ENCODE measurements around the gene ACOX3.

ACOX3 gene

GRCh38 chr4:8384397-8385060, 56.0 kb downstream of the ACOX3 start:
- Histone ChIP-seq H3K4me3 (ENCODE audit: low read depth in 1 of 5, low read length in 5 of 5) (no peak overlapping the region), H3K4me1 (ENCODE audit: control insufficient read depth in 5 of 5, insufficient read depth in 5 of 5, low read length in 5 of 5) (peaks cover 0 to 4% (median 0%) of the 10 kb centered on the region in 5 donors), H3K9me3 (ENCODE audit: control insufficient read depth in 5 of 5, low read length in 5 of 5) (no peaks in the 10 kb centered on the region), H3K9ac (ENCODE audit: low read length in 5 of 5) (no peak overlapping the region), H3K27ac (ENCODE audit: low read depth, low read length) (no peak overlapping the region), H3K36me3 (ENCODE audit: control insufficient read depth in 5 of 5, insufficient read depth in 5 of 5, low read length in 5 of 5) (peaks cover 0 to 86% (median 55%) of the 10 kb centered on the region in 5 donors), H3K27me3 (ENCODE audit: control insufficient read depth in 5 of 5, insufficient read depth in 4 of 5, low read length in 5 of 5) (no peaks in the 10 kb centered on the region)

GRCh38 chr4:8383451-8384160, 56.9 kb downstream of the ACOX3 start:
- Histone ChIP-seq H3K27ac (ENCODE audit: low read depth, low read length) (no peak overlapping the region), H3K9me3 (ENCODE audit: control insufficient read depth in 5 of 5, low read length in 5 of 5) (no peaks in the 10 kb centered on the region), H3K9ac (ENCODE audit: low read length in 5 of 5) (no peak overlapping the region), H3K36me3 (ENCODE audit: control insufficient read depth in 5 of 5, insufficient read depth in 5 of 5, low read length in 5 of 5) (peaks cover 0 to 86% (median 48%) of the 10 kb centered on the region in 5 donors), H3K4me1 (ENCODE audit: control insufficient read depth in 5 of 5, insufficient read depth in 5 of 5, low read length in 5 of 5) (peaks cover 0 to 4% (median 0%) of the 10 kb centered on the region in 5 donors), H3K27me3 (ENCODE audit: control insufficient read depth in 5 of 5, insufficient read depth in 4 of 5, low read length in 5 of 5) (no peaks in the 10 kb centered on the region), H3K4me3 (ENCODE audit: low read depth in 1 of 5, low read length in 5 of 5) (no peak overlapping the region)

GRCh38 chr4:8383016-8383415, 57.5 kb downstream of the ACOX3 start:
- no peaks in the 10 kb centered on the region for H3K9me3 ChIP-seq (ENCODE audit: control insufficient read depth in 5 of 5, low read length in 5 of 5)
- no peak overlapping the region for H3K9ac ChIP-seq (ENCODE audit: low read length in 5 of 5)
- H3K36me3 ChIP-seq (ENCODE audit: control insufficient read depth in 5 of 5, insufficient read depth in 5 of 5, low read length in 5 of 5), result peaks cover 0 to 83% (median 42%) of the 10 kb centered on the region in 5 donors
- peaks cover 0 to 4% (median 0%) of the 10 kb centered on the region in 5 donors for H3K4me1 ChIP-seq (ENCODE audit: control insufficient read depth in 5 of 5, insufficient read depth in 5 of 5, low read length in 5 of 5)
- no peaks in the 10 kb centered on the region for H3K27me3 ChIP-seq (ENCODE audit: control insufficient read depth in 5 of 5, insufficient read depth in 4 of 5, low read length in 5 of 5)
- H3K4me3 ChIP-seq (ENCODE audit: low read depth in 1 of 5, low read length in 5 of 5), result no peak overlapping the region
- H3K27ac ChIP-seq (ENCODE audit: low read depth, low read length), result no peak overlapping the region

GRCh38 chr4:8381814-8382581, 58.5 kb downstream of the ACOX3 start:
- H3K27ac ChIP-seq (ENCODE audit: low read depth, low read length), result no peak overlapping the region

GRCh38 chr4:8380511-8381415, 59.8 kb downstream of the ACOX3 start:
- Histone ChIP-seq H3K9ac (ENCODE audit: low read length in 5 of 5) (no peak overlapping the region), H3K4me3 (ENCODE audit: low read depth in 1 of 5, low read length in 5 of 5) (no peak overlapping the region), H3K4me1 (ENCODE audit: control insufficient read depth in 5 of 5, insufficient read depth in 5 of 5, low read length in 5 of 5) (peaks cover 0 to 4% (median 0%) of the 10 kb centered on the region in 5 donors), H3K27me3 (ENCODE audit: control insufficient read depth in 5 of 5, insufficient read depth in 4 of 5, low read length in 5 of 5) (no peaks in the 10 kb centered on the region), H3K36me3 (ENCODE audit: control insufficient read depth in 5 of 5, insufficient read depth in 5 of 5, low read length in 5 of 5) (peaks cover 0 to 75% (median 32%) of the 10 kb centered on the region in 5 donors), H3K9me3 (ENCODE audit: control insufficient read depth in 5 of 5, low read length in 5 of 5) (no peaks in the 10 kb centered on the region), H3K27ac (ENCODE audit: low read depth, low read length) (no peak overlapping the region)

More at GRCh38 chr4:8381814-8382581, 58.5 kb downstream of the ACOX3 start:
- H3K36me3 ChIP-seq (ENCODE audit: control insufficient read depth in 5 of 5, insufficient read depth in 5 of 5, low read length in 5 of 5), result peaks cover 0 to 82% (median 40%) of the 10 kb centered on the region in 5 donors
- H3K9me3 ChIP-seq (ENCODE audit: control insufficient read depth in 5 of 5, low read length in 5 of 5), result no peaks in the 10 kb centered on the region
- H3K9ac ChIP-seq (ENCODE audit: low read length in 5 of 5), result no peak overlapping the region
- H3K27me3 ChIP-seq (ENCODE audit: control insufficient read depth in 5 of 5, insufficient read depth in 4 of 5, low read length in 5 of 5), result no peaks in the 10 kb centered on the region
- H3K4me3 ChIP-seq (ENCODE audit: low read depth in 1 of 5, low read length in 5 of 5), result no peak overlapping the region
- peaks cover 0 to 4% (median 0%) of the 10 kb centered on the region in 5 donors for H3K4me1 ChIP-seq (ENCODE audit: control insufficient read depth in 5 of 5, insufficient read depth in 5 of 5, low read length in 5 of 5)

- Histone ChIP-seq H3K27ac (ENCODE audit: low read depth, low read length) (no peak overlapping the region), H3K4me1 (ENCODE audit: control insufficient read depth in 5 of 5, insufficient read depth in 5 of 5, low read length in 5 of 5) (peaks cover 0 to 4% (median 0%) of the 10 kb centered on the region in 5 donors), H3K27me3 (ENCODE audit: control insufficient read depth in 5 of 5, insufficient read depth in 4 of 5, low read length in 5 of 5) (no peaks in the 10 kb centered on the region), H3K36me3 (ENCODE audit: control insufficient read depth in 5 of 5, insufficient read depth in 5 of 5, low read length in 5 of 5) (peaks cover 0 to 72% (median 32%) of the 10 kb centered on the region in 5 donors), H3K9me3 (ENCODE audit: control insufficient read depth in 5 of 5, low read length in 5 of 5) (no peaks in the 10 kb centered on the region), H3K9ac (ENCODE audit: low read length in 5 of 5) (no peak overlapping the region), H3K4me3 (ENCODE audit: low read depth in 1 of 5, low read length in 5 of 5) (no peak overlapping the region)
Observed at GRCh38 chr4:8379771-8380170, 60.8 kb downstream of the ACOX3 start.

GRCh38 chr4:8379281-8379680, 61.2 kb downstream of the ACOX3 start:
- H3K9ac ChIP-seq (ENCODE audit: low read length in 5 of 5), result no peak overlapping the region
- peaks cover 0 to 4% (median 0%) of the 10 kb centered on the region in 5 donors for H3K4me1 ChIP-seq (ENCODE audit: control insufficient read depth in 5 of 5, insufficient read depth in 5 of 5, low read length in 5 of 5)
- no peak overlapping the region for H3K27ac ChIP-seq (ENCODE audit: low read depth, low read length)
- H3K4me3 ChIP-seq (ENCODE audit: low read depth in 1 of 5, low read length in 5 of 5), result no peak overlapping the region
- no peaks in the 10 kb centered on the region for H3K27me3 ChIP-seq (ENCODE audit: control insufficient read depth in 5 of 5, insufficient read depth in 4 of 5, low read length in 5 of 5)
- no peaks in the 10 kb centered on the region for H3K9me3 ChIP-seq (ENCODE audit: control insufficient read depth in 5 of 5, low read length in 5 of 5)
- peaks cover 0 to 71% (median 37%) of the 10 kb centered on the region in 5 donors for H3K36me3 ChIP-seq (ENCODE audit: control insufficient read depth in 5 of 5, insufficient read depth in 5 of 5, low read length in 5 of 5)

GRCh38 chr4:8378776-8379175, 61.7 kb downstream of the ACOX3 start:
- H3K4me1 ChIP-seq (ENCODE audit: control insufficient read depth in 5 of 5, insufficient read depth in 5 of 5, low read length in 5 of 5), result peaks cover 0 to 4% (median 0%) of the 10 kb centered on the region in 5 donors
- H3K36me3 ChIP-seq (ENCODE audit: control insufficient read depth in 5 of 5, insufficient read depth in 5 of 5, low read length in 5 of 5), result peaks cover 0 to 71% (median 38%) of the 10 kb centered on the region in 5 donors
- H3K27ac ChIP-seq (ENCODE audit: low read depth, low read length), result no peak overlapping the region
- H3K9me3 ChIP-seq (ENCODE audit: control insufficient read depth in 5 of 5, low read length in 5 of 5), result no peaks in the 10 kb centered on the region
- H3K27me3 ChIP-seq (ENCODE audit: control insufficient read depth in 5 of 5, insufficient read depth in 4 of 5, low read length in 5 of 5), result no peaks in the 10 kb centered on the region
- H3K9ac ChIP-seq (ENCODE audit: low read length in 5 of 5), result no peak overlapping the region
- no peak overlapping the region for H3K4me3 ChIP-seq (ENCODE audit: low read depth in 1 of 5, low read length in 5 of 5)

GRCh38 chr4:8378101-8378724, 62.3 kb downstream of the ACOX3 start:
- peaks cover 0 to 72% (median 38%) of the 10 kb centered on the region in 5 donors for H3K36me3 ChIP-seq (ENCODE audit: control insufficient read depth in 5 of 5, insufficient read depth in 5 of 5, low read length in 5 of 5)
- H3K27ac ChIP-seq (ENCODE audit: low read depth, low read length), result no peak overlapping the region

More at GRCh38 chr4:8378101-8378724, 62.3 kb downstream of the ACOX3 start:
- Histone ChIP-seq H3K4me1 (ENCODE audit: control insufficient read depth in 5 of 5, insufficient read depth in 5 of 5, low read length in 5 of 5) (no peaks in the 10 kb centered on the region), H3K27me3 (ENCODE audit: control insufficient read depth in 5 of 5, insufficient read depth in 4 of 5, low read length in 5 of 5) (no peaks in the 10 kb centered on the region), H3K4me3 (ENCODE audit: low read depth in 1 of 5, low read length in 5 of 5) (no peak overlapping the region), H3K9me3 (ENCODE audit: control insufficient read depth in 5 of 5, low read length in 5 of 5) (no peaks in the 10 kb centered on the region), H3K9ac (ENCODE audit: low read length in 5 of 5) (no peak overlapping the region)
